ENCODE measurements around the gene GYG1. TPM values are rescaled to one million over a fixed set of nuclear protein-coding genes. Genes with fewer than 3 reads are reported as not detected.

The GYG1 gene
- polyA plus RNA-seq, 2 of the 4 experiments (the other 2 are of a cell fraction): 39.6 to 59.8 TPM

DNA sequence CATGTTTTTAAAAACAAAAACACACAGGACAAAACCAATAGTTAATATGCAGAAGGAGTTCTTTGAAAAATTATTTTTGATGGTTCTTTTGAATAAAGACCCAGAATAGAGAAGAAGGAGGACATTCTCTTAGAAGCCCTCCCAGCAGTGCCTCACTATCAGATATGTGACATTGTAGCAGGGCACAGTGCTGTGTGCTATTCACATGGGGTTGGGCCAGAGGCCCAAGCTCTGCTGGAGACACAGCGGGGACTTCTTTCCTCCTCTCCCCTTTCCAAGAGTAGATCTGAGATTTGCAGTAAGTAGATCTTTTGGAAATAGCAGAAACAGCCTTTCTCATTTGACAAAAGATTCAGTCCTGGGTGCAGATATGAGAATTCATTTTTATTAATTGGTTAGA is 6.3 kb downstream of the GYG1 start:
- FAIRE-seq (no peak), ATAC-seq (no peak), DNase-seq (ENCODE audit: low read depth in 1 of 2, low spot score in 1 of 2) (no peak)
- no peak for TF ChIP-seq SREBF2 (IDR thresholded peaks at IDR 0.05)
- no peak for TF ChIP-seq CEBPB (IDR thresholded peaks at IDR 0.05)
- TF ChIP-seq KDM5A (IDR thresholded peaks at IDR 0.05): no peak
- no peak for TF ChIP-seq RAD21 (conservative IDR thresholded peaks at IDR 0.05 in 1 of 2, IDR thresholded peaks at IDR 0.05 in 1 of 2)
- no peak for TF ChIP-seq JUNB (IDR thresholded peaks at IDR 0.05)
- TF ChIP-seq HOXA7 (CRISPR knock-in tag; IDR thresholded peaks at IDR 0.05): no peak
- no peak for TF ChIP-seq ATOH8 (CRISPR knock-in tag; IDR thresholded peaks at IDR 0.05; ENCODE audit: low read depth)
- no peak for TF ChIP-seq CBX2 (IDR thresholded peaks at IDR 0.05; ENCODE audit: borderline replicate concordance, low read depth)
- TF ChIP-seq, protein P1, sequence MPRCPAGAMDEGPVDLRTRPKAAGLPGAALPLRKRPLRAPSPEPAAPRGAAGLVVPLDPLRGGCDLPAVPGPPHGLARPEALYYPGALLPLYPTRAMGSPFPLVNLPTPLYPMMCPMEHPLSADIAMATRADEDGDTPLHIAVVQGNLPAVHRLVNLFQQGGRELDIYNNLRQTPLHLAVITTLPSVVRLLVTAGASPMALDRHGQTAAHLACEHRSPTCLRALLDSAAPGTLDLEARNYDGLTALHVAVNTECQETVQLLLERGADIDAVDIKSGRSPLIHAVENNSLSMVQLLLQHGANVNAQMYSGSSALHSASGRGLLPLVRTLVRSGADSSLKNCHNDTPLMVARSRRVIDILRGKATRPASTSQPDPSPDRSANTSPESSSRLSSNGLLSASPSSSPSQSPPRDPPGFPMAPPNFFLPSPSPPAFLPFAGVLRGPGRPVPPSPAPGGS (IDR thresholded peaks at IDR 0.05): no peak
- TF ChIP-seq, protein P2, sequence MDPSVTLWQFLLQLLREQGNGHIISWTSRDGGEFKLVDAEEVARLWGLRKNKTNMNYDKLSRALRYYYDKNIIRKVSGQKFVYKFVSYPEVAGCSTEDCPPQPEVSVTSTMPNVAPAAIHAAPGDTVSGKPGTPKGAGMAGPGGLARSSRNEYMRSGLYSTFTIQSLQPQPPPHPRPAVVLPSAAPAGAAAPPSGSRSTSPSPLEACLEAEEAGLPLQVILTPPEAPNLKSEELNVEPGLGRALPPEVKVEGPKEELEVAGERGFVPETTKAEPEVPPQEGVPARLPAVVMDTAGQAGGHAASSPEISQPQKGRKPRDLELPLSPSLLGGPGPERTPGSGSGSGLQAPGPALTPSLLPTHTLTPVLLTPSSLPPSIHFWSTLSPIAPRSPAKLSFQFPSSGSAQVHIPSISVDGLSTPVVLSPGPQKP (IDR thresholded peaks at IDR 0.05; ENCODE audit: low read depth, low read length): no peak
- TF ChIP-seq RCOR1 (IDR thresholded peaks at IDR 0.05; ENCODE audit: low read depth, low read length): no peak
- TF ChIP-seq ZC3H11A (IDR thresholded peaks at IDR 0.05): no peak
- no peak for TF ChIP-seq NFE2L2 (conservative IDR thresholded peaks at IDR 0.05; ENCODE audit: low read length)
- TF ChIP-seq NPAS2 (CRISPR knock-in tag; IDR thresholded peaks at IDR 0.05; ENCODE audit: borderline replicate concordance): no peak
- no peak for TF ChIP-seq HDAC2 (IDR thresholded peaks at IDR 0.05)
- no peak for TF ChIP-seq SMC3 (IDR thresholded peaks at IDR 0.05)
- H3K9me3 ChIP-seq: no peaks in the 10 kb centered on the region
- no peak overlapping the region for H3K4me2 ChIP-seq
- peaks cover 3% of the 10 kb centered on the region for H3K4me1 ChIP-seq
- ChIA-PET CTCF (no interaction called here), POLR2A (no interaction called here)
- 81% methylated on average over 1 of the region's 1 CpG for WGBS (ENCODE audit: missing lambda C conversion rate)
- no peak overlapping the region for H3K4me3 ChIP-seq
- no peak overlapping the region for H3K27ac ChIP-seq

DNA sequence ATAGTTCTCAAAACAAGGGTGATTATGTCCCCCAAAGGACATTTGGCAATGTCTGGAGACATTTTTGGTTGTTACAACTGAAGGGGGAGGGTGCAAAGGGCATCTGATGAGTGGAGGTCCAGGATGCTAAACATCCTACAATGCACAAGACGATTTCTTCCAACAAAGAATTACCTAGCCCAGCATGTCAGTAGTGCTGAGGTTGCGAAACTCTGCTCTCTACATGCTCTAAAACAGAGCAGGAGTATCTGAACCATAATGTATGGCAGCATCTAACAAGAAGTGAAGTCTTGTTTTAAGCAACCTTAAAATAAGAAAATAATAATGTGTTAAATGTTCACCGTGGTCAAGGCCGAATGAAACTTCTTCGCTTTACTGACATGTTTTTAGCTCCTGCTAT is 7.0 kb downstream of the GYG1 start:
- DNase-seq (ENCODE audit: low read depth in 1 of 2, low spot score in 1 of 2): no peak
- ATAC-seq: no peak
- Histone ChIP-seq H3K9me3 (no peaks in the 10 kb centered on the region), H3K4me1 (no peaks in the 10 kb centered on the region), H3K4me3 (no peak overlapping the region), H3K27ac (no peak overlapping the region), H3K4me2 (no peak overlapping the region)
- ChIA-PET POLR2A (no interaction called here), CTCF (no interaction called here)
- TF ChIP-seq NFE2L2 (conservative IDR thresholded peaks at IDR 0.05; ENCODE audit: low read length): no peak
- no peak for TF ChIP-seq NPAS2 (CRISPR knock-in tag; IDR thresholded peaks at IDR 0.05; ENCODE audit: borderline replicate concordance)
- TF ChIP-seq PBX3 (IDR thresholded peaks at IDR 0.05): no peak
- no peak for TF ChIP-seq RCOR1 (IDR thresholded peaks at IDR 0.05; ENCODE audit: low read depth, low read length)
- TF ChIP-seq MAFK (IDR thresholded peaks at IDR 0.05; ENCODE audit: partially characterized antibody): peak; percentile 66
- no peak for TF ChIP-seq FOXS1 (CRISPR knock-in tag; IDR thresholded peaks at IDR 0.05)
- TF ChIP-seq EP300 (IDR thresholded peaks at IDR 0.05): no peak
- no peak for TF ChIP-seq CHD2 (IDR thresholded peaks at IDR 0.05; ENCODE audit: low read length, partially characterized antibody)
- no peak for TF ChIP-seq MAZ (IDR thresholded peaks at IDR 0.05; ENCODE audit: borderline replicate concordance, low read depth, low read length)
- TF ChIP-seq CEBPB (IDR thresholded peaks at IDR 0.05): peak; percentile 33 to 48; a peak in 1 of 4 replicates
- TF ChIP-seq, protein P1 (IDR thresholded peaks at IDR 0.05): no peak
- TF ChIP-seq RFX5 (IDR thresholded peaks at IDR 0.05): no peak
- no peak for FAIRE-seq
- 88% methylated on average over 5 of the region's 5 CpGs for WGBS (ENCODE audit: missing lambda C conversion rate)
